ENCODE data around the gene HES7.

HES7 gene

DNA sequence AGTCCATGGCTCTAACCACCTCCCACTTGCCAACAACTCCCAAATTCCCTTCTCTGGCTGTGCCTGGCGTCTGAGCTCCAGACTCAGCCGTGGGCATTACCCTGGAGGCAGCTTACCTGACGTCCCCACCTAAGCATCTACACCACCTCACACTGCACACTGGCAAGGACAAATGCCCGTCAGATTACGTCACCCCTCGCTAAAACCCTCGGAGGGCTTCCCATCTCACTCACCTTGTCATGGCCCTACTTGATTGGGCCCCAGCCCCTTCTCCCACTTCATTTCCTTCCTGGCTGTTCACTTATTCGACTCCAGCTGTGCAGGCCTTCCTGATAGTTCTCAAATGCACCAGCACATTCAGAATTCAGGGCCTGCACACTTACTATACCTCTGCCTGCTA lies 19.0 kb downstream of the HES7 start:
- Histone ChIP-seq H3K27ac (ENCODE audit: low read length) (no peak overlapping the region), H3K9me3 (ENCODE audit: insufficient read depth, low read length, severe bottlenecking) (no peaks in the 10 kb centered on the region), H4K20me1 (ENCODE audit: insufficient read depth, low read length) (no peaks in the 10 kb centered on the region), H3K36me3 (ENCODE audit: insufficient read depth, low read length) (no peaks in the 10 kb centered on the region), H3K4me1 (ENCODE audit: insufficient read depth, low read length) (no peaks in the 10 kb centered on the region), H3K79me2 (ENCODE audit: insufficient read depth, low read length) (no peaks in the 10 kb centered on the region), H3K4me3 (ENCODE audit: low read depth in 1 of 2, low read length in 2 of 2) (no peak overlapping the region), H2AFZ (ENCODE audit: low read depth, low read length) (no peak overlapping the region), H3K9ac (ENCODE audit: low read depth, low read length) (no peak overlapping the region), H3K27me3 (ENCODE audit: insufficient read depth, low read length, poor library complexity) (no peaks in the 10 kb centered on the region), H3K4me2 (ENCODE audit: insufficient read depth, low read length) (no peak overlapping the region)
- TF ChIP-seq, protein P1, sequence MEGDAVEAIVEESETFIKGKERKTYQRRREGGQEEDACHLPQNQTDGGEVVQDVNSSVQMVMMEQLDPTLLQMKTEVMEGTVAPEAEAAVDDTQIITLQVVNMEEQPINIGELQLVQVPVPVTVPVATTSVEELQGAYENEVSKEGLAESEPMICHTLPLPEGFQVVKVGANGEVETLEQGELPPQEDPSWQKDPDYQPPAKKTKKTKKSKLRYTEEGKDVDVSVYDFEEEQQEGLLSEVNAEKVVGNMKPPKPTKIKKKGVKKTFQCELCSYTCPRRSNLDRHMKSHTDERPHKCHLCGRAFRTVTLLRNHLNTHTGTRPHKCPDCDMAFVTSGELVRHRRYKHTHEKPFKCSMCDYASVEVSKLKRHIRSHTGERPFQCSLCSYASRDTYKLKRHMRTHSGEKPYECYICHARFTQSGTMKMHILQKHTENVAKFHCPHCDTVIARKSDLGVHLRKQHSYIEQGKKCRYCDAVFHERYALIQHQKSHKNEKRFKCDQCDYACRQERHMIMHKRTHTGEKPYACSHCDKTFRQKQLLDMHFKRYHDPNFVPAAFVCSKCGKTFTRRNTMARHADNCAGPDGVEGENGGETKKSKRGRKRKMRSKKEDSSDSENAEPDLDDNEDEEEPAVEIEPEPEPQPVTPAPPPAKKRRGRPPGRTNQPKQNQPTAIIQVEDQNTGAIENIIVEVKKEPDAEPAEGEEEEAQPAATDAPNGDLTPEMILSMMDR (IDR thresholded peaks at IDR 0.05; ENCODE audit: borderline replicate concordance, extremely low read depth, low read length, poor library complexity, severe bottlenecking): no peak
- no peak for TF ChIP-seq EZH2 (IDR thresholded peaks at IDR 0.05; ENCODE audit: borderline replicate concordance, low read depth, low read length, severe bottlenecking)
- DNase-seq: no peak
- no peak for ATAC-seq (ENCODE audit: insufficient read depth, low read depth)

DNA sequence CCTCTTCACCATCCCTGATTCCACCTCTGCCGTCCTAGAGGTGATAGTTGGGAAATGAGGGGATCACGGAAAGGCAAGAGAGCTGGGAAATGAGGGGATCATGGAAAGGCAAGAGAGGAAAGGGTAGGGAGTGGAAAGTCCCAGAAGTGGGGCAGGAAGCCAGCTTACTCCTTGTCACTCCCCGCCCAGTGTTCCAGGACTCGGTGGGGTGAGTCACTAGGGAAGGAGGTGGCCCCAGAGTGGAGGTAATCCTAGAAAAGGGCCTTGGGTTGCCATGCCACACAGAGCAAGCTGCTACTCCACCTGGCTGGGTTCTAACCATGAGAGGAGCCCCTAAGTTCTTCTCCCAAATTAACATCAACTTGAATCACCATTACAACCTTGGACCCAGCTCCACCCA lies 20.4 kb downstream of the HES7 start:
- DNase-seq (no peak), ATAC-seq (ENCODE audit: insufficient read depth, low read depth) (no peak)
- no peak overlapping the region for H3K27ac ChIP-seq (ENCODE audit: low read length)
- H3K27me3 ChIP-seq (ENCODE audit: insufficient read depth, low read length, poor library complexity): no peaks in the 10 kb centered on the region
- H3K9ac ChIP-seq (ENCODE audit: low read depth, low read length): no peak overlapping the region
- H3K9me3 ChIP-seq (ENCODE audit: insufficient read depth, low read length, severe bottlenecking): no peaks in the 10 kb centered on the region
- H3K4me2 ChIP-seq (ENCODE audit: insufficient read depth, low read length): no peak overlapping the region
- H3K79me2 ChIP-seq (ENCODE audit: insufficient read depth, low read length): no peaks in the 10 kb centered on the region
- H4K20me1 ChIP-seq (ENCODE audit: insufficient read depth, low read length): no peaks in the 10 kb centered on the region
- H3K4me1 ChIP-seq (ENCODE audit: insufficient read depth, low read length): no peaks in the 10 kb centered on the region
- H2AFZ ChIP-seq (ENCODE audit: low read depth, low read length): no peak overlapping the region
- TF ChIP-seq EZH2 (IDR thresholded peaks at IDR 0.05; ENCODE audit: borderline replicate concordance, low read depth, low read length, severe bottlenecking): no peak
- TF ChIP-seq, protein P1 (IDR thresholded peaks at IDR 0.05; ENCODE audit: borderline replicate concordance, extremely low read depth, low read length, poor library complexity, severe bottlenecking): no peak
- H3K4me3 ChIP-seq (ENCODE audit: low read depth in 1 of 2, low read length in 2 of 2): no peak overlapping the region
- H3K36me3 ChIP-seq (ENCODE audit: insufficient read depth, low read length): no peaks in the 10 kb centered on the region

DNA sequence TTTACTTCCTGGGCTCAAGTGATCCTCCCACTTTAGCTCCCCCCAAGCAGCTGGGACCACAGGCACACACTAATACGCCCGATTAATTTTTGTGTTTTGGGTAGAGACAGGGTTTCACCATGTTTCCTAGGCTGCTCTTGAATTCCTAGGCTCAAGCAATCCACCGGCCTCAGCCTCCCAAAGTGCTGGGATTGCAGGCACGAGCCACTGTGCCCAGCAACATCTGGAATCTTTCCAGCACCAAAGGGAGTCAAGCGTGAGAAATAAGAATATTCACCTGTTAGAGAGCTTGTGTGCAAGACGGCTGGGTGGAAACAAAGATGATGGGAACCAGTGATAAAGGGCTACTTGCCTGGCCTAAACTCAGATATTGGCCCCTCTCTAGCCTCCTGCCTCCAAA lies 22.2 kb downstream of the HES7 start:
- no peaks in the 10 kb centered on the region for H3K4me1 ChIP-seq (ENCODE audit: insufficient read depth, low read length)
- H3K9me3 ChIP-seq (ENCODE audit: insufficient read depth, low read length, severe bottlenecking): no peaks in the 10 kb centered on the region
- H3K79me2 ChIP-seq (ENCODE audit: insufficient read depth, low read length): no peaks in the 10 kb centered on the region
- no peaks in the 10 kb centered on the region for H3K36me3 ChIP-seq (ENCODE audit: insufficient read depth, low read length)
- no peak for TF ChIP-seq EZH2 (IDR thresholded peaks at IDR 0.05; ENCODE audit: borderline replicate concordance, low read depth, low read length, severe bottlenecking)
- TF ChIP-seq, protein P1 (IDR thresholded peaks at IDR 0.05; ENCODE audit: borderline replicate concordance, extremely low read depth, low read length, poor library complexity, severe bottlenecking): no peak
- H3K27me3 ChIP-seq (ENCODE audit: insufficient read depth, low read length, poor library complexity): no peaks in the 10 kb centered on the region
- ATAC-seq (ENCODE audit: insufficient read depth, low read depth) (no peak), DNase-seq (no peak)
- no peak overlapping the region for H3K9ac ChIP-seq (ENCODE audit: low read depth, low read length)
- H3K27ac ChIP-seq (ENCODE audit: low read length): no peak overlapping the region
- H3K4me3 ChIP-seq (ENCODE audit: low read depth in 1 of 2, low read length in 2 of 2): no peak overlapping the region
- no peak overlapping the region for H3K4me2 ChIP-seq (ENCODE audit: insufficient read depth, low read length)
- H2AFZ ChIP-seq (ENCODE audit: low read depth, low read length): no peak overlapping the region
- no peaks in the 10 kb centered on the region for H4K20me1 ChIP-seq (ENCODE audit: insufficient read depth, low read length)

DNA sequence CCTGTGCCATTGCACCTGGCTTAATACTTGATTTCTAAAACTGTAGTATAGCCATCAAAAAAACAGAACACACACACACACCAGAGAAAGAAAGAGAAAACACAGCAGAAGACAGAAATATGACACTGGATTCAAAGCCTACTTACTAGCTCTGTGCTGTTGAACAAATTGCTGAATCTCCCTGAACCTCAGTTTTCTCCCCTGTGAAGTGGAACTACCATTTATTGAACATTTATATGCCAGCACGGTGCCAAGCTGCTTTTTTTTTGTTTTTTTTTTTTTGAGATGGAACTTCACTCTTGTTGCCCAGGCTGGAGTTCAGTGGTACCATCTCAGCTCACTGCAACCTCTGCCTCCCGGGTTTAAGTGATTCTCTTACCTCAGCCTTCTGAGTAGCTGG lies 23.1 kb downstream of the HES7 start:
- peaks cover 4% of the 10 kb centered on the region for H3K27me3 ChIP-seq (ENCODE audit: insufficient read depth, low read length, poor library complexity)
- TF ChIP-seq, protein P1 (IDR thresholded peaks at IDR 0.05; ENCODE audit: borderline replicate concordance, extremely low read depth, low read length, poor library complexity, severe bottlenecking): no peak
- TF ChIP-seq EZH2 (IDR thresholded peaks at IDR 0.05; ENCODE audit: borderline replicate concordance, low read depth, low read length, severe bottlenecking): no peak
- H3K79me2 ChIP-seq (ENCODE audit: insufficient read depth, low read length): no peaks in the 10 kb centered on the region
- ATAC-seq (ENCODE audit: insufficient read depth, low read depth): no peak
- no peak overlapping the region for H3K4me2 ChIP-seq (ENCODE audit: insufficient read depth, low read length)
- no peak overlapping the region for H3K4me3 ChIP-seq (ENCODE audit: low read depth in 1 of 2, low read length in 2 of 2)
- no peaks in the 10 kb centered on the region for H4K20me1 ChIP-seq (ENCODE audit: insufficient read depth, low read length)
- DNase-seq: no peak
- H3K9me3 ChIP-seq (ENCODE audit: insufficient read depth, low read length, severe bottlenecking): no peaks in the 10 kb centered on the region
- H3K9ac ChIP-seq (ENCODE audit: low read depth, low read length): no peak overlapping the region
- H2AFZ ChIP-seq (ENCODE audit: low read depth, low read length): no peak overlapping the region
- no peaks in the 10 kb centered on the region for H3K4me1 ChIP-seq (ENCODE audit: insufficient read depth, low read length)
- no peak overlapping the region for H3K27ac ChIP-seq (ENCODE audit: low read length)
- H3K36me3 ChIP-seq (ENCODE audit: insufficient read depth, low read length): no peaks in the 10 kb centered on the region
